ENCODE measurements around the gene ATG4B. TPM values are rescaled to one million over a fixed set of nuclear protein-coding genes. Genes with fewer than 3 reads are reported as not detected.

Gene ATG4B
- total RNA-seq, 2 donors from 2014 or later = 52.0 to 86.1 TPM

DNA sequence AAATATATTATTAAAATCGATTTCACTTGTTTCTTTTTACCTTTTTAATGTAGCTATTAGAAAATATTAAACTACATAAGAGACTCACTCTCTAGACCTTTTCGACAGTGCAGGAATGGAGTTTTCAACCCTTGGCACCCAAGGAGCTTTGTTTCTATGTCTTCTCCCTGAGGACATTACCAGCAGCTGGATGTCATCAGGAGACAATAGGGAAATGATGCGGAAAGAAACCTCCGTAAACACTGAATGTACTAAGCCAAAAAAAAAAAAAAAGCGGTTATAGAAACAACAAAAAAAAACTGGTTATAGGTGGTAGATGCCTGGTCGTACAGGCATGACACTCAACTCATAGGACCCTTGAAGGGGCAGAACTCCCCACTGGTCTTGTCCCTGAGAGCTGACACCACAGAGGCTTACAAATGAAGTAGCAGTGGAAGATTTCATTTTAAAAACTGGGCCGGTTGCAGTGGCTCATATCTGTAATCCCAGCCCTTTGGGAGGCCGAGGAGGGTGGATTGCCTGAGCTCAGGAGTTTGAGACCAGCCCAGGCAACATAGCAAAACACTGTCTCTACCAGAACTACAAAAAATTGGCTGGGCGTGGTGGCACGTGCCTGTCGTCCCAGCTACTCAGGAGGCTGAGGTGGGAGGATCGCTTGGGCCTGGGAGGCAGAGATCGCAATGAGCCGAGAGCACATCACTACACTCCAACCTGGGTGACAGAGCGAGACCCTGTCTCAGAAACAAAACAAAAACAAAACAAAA lies 24.3 kb upstream of the ATG4B start:
- no peak overlapping the region for H3K27ac ChIP-seq
- no peak overlapping the region for H3K4me3 ChIP-seq
- no peaks in the 10 kb centered on the region for H3K27me3 ChIP-seq (replicated peaks; ENCODE audit: insufficient read depth)
- ATAC-seq (ENCODE audit: insufficient number of reproducible peaks, low FRiP score, low read depth) (no peak), DNase-seq (ENCODE audit: low spot score) (no peak)
- TF ChIP-seq, protein P1, sequence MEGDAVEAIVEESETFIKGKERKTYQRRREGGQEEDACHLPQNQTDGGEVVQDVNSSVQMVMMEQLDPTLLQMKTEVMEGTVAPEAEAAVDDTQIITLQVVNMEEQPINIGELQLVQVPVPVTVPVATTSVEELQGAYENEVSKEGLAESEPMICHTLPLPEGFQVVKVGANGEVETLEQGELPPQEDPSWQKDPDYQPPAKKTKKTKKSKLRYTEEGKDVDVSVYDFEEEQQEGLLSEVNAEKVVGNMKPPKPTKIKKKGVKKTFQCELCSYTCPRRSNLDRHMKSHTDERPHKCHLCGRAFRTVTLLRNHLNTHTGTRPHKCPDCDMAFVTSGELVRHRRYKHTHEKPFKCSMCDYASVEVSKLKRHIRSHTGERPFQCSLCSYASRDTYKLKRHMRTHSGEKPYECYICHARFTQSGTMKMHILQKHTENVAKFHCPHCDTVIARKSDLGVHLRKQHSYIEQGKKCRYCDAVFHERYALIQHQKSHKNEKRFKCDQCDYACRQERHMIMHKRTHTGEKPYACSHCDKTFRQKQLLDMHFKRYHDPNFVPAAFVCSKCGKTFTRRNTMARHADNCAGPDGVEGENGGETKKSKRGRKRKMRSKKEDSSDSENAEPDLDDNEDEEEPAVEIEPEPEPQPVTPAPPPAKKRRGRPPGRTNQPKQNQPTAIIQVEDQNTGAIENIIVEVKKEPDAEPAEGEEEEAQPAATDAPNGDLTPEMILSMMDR (IDR thresholded peaks at IDR 0.05) = no peak
- H3K36me3 ChIP-seq = no peaks in the 10 kb centered on the region
- no peaks in the 10 kb centered on the region for H3K9me3 ChIP-seq
- peaks cover 0 to 16% of the 10 kb centered on the region in 2 donors for H3K4me1 ChIP-seq (ENCODE audit: control insufficient read depth in 1 of 2, low read depth in 2 of 2)

DNA sequence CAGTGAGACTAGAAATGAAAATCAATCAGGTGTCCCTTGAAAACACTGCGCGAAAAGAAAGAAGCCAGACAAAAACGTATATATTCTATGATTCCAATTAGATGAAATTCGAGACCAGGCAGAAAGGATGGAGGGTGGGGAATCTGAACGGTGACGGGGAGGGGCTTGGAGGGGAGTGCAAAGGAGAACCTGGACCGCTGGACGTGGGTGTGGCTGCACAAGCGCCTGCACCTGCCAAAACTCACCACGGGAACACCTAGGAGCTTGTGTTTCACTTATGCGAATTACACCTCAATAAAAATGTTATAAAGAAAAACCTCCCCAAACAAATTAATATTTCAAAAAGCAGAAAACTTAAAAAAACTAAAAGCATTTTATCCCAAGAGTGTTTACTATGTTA lies 22.5 kb upstream of the ATG4B start:
- ATAC-seq (ENCODE audit: insufficient number of reproducible peaks, low FRiP score, low read depth) = no peak
- H3K27ac ChIP-seq = no peak overlapping the region
- no peaks in the 10 kb centered on the region for H3K9me3 ChIP-seq
- H3K4me1 ChIP-seq (ENCODE audit: control insufficient read depth in 1 of 2, low read depth in 2 of 2) = peaks cover 0 to 6% of the 10 kb centered on the region in 2 donors
- no peaks in the 10 kb centered on the region for H3K27me3 ChIP-seq (replicated peaks; ENCODE audit: insufficient read depth)
- no peaks in the 10 kb centered on the region for H3K36me3 ChIP-seq
- DNase-seq (ENCODE audit: low spot score) = no peak
- no peak overlapping the region for H3K4me3 ChIP-seq
- TF ChIP-seq, protein P1 (IDR thresholded peaks at IDR 0.05) = no peak

DNA sequence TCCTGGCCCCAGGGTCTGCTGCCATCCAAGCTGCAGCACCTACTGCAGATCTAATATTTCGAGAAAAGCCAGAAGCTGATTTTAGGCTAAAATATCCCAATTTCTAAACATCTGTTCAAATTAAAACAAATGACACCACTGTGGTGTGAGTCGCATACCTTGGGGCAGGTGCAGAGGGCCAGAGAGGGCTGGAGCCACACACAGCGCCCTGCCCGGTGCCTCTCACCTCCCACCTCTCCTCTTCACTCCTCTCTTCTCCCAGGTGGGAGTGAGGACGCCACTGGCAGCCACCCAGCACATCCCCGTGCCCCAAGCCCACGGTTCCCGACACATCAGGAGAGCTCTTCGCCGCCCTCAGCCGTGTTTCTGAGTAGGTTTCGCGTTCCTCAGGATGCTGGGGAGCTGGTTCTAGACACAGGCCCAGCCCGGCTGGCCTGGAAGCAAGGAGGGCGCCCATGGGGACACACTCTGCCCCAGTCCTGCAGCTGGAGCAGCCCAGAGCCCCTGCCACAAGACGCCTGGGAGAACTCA lies 21.9 kb upstream of the ATG4B start:
- no peak overlapping the region for H3K4me3 ChIP-seq
- TF ChIP-seq, protein P1 (IDR thresholded peaks at IDR 0.05) = no peak
- no peaks in the 10 kb centered on the region for H3K27me3 ChIP-seq (replicated peaks; ENCODE audit: insufficient read depth)
- no peaks in the 10 kb centered on the region for H3K36me3 ChIP-seq
- H3K4me1 ChIP-seq (ENCODE audit: control insufficient read depth in 1 of 2, low read depth in 2 of 2) = peaks cover 0 to 4% of the 10 kb centered on the region in 2 donors
- H3K9me3 ChIP-seq = no peaks in the 10 kb centered on the region
- ATAC-seq (ENCODE audit: insufficient number of reproducible peaks, low FRiP score, low read depth) (no peak), DNase-seq (ENCODE audit: low spot score) (no peak)
- no peak overlapping the region for H3K27ac ChIP-seq

DNA sequence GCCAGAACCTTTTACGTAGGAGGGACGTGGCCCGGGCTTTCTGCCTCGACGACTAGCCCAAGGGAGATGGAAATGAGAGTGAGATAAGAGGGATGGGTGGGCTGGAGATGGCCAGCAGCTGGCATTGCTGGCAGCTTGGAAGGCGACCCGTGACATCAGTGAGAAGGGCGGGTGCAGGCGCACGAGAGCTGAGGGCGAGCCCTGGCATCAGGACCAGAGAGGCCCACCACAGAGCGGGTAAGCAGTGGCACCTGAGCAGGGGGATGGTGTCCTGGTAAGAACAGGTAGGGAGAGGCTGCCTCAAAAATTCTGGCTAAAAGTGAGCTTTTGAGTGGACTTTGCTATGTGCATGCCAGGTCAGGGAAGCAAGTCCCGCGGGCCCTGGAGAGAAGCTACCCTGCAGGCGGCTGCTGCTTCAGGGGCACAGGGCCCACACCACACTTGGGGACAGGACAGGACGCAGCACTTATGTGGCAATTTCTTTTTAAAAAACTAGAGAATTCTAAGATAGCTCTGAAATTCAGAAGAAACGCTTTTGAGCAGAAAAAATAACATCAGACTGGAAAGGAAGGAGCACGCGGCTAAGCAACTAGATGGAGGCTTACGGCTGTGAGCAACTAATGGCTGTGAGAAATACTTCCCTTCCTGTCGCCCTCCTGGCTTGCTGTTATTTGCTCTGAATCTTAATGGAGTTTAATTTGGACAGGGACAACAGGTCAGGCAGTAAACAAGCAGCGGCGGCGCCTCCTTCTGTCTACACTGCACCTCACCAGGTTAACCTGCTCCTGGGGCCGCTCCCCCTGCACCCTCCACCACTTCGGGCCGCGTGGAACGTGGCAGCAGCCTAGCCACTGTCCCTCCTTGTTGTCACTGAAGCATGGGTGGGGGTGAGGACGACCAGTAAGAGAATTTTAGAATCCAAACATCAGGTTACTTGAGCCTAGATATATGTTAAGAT lies 21.0 kb upstream of the ATG4B start:
- ATAC-seq (ENCODE audit: insufficient number of reproducible peaks, low FRiP score, low read depth) = no peak
- H3K4me3 ChIP-seq = no peak overlapping the region

More for the DNA sequence above, 21.0 kb upstream of the ATG4B start:
- TF ChIP-seq, protein P1 (IDR thresholded peaks at IDR 0.05) = no peak
- H3K9me3 ChIP-seq = no peaks in the 10 kb centered on the region
- no peak overlapping the region for H3K27ac ChIP-seq
- H3K4me1 ChIP-seq (ENCODE audit: control insufficient read depth in 1 of 2, low read depth in 2 of 2) = no peaks in the 10 kb centered on the region
- H3K27me3 ChIP-seq (replicated peaks; ENCODE audit: insufficient read depth) = no peaks in the 10 kb centered on the region
- H3K36me3 ChIP-seq = no peaks in the 10 kb centered on the region
- DNase-seq (ENCODE audit: low spot score) = no peak
